Stimulated activated CD4-positive, alpha-beta T cell treated with anti-CD3 and anti-CD28 coated beads, Interleukin-15, amount 100 ng/mL, for 48 hours (primary cell): ENCODE results near the gene ZNF563.

Experiments used
- DNase-seq, 2 donors: peaks; one replicate each; pipeline ENCODE4 v3.0.0-alpha.2; 2020; ENCODE audit warnings: low read depth in 2 of 2

Gene ZNF563

GRCh38 chr19:12294249-12295158 lies 38.9 kb downstream of the ZNF563 start, which contains the start of gene ZNF44:
Gene ZNF44, minus strand, starts transcription at chr19:12294883. Its CDS starts 189 bp downstream, at chr19:12294694.
- DNase-seq, result peak; percentile 96

- DNase-seq, result peak; percentile 12 to 42
Observed at GRCh38 chr19:12293777-12294248, 39.6 kb downstream of the ZNF563 start.

- DNase-seq, result no peak
Observed at GRCh38 chr19:12289790-12290065, 43.7 kb downstream of the ZNF563 start.

GRCh38 chr19:12287958-12288500 lies 45.4 kb downstream of the ZNF563 start:
- no peak for DNase-seq

- DNase-seq, result no peak
Observed at GRCh38 chr19:12284631-12285030, 48.8 kb downstream of the ZNF563 start.

GRCh38 chr19:12284226-12284625 lies 49.2 kb downstream of the ZNF563 start:
- DNase-seq, result no peak

GRCh38 chr19:12278713-12279112 lies 54.7 kb downstream of the ZNF563 start:
- DNase-seq, result no peak

GRCh38 chr19:12272980-12273901 lies 60.2 kb downstream of the ZNF563 start:
- DNase-seq, result no peak

GRCh38 chr19:12272386-12272785 lies 61.0 kb downstream of the ZNF563 start:
- DNase-seq, result no peak

- no peak for DNase-seq
Observed at GRCh38 chr19:12270854-12271253, 62.6 kb downstream of the ZNF563 start.
